Measurements from ENCODE around the gene ZNF653.

ZNF653 gene

GRCh38 chr19:11505504-11506100 is at the start of gene ZNF653:
Gene ZNF653, minus strand, starts transcription at chr19:11505839. Its CDS starts 53 bp downstream, at chr19:11505786.
- Mint-ChIP-seq H3K27me3 (ENCODE audit: low read depth) (no peaks in the 10 kb centered on the region), H3K9me3 (no peaks in the 10 kb centered on the region), H3K36me3 (ENCODE audit: low read depth) (peaks cover 8% of the 10 kb centered on the region), H3K4me3 (peak within 1 kb of the TSS; percentile 88 to 89 (median 89)), H3K4me1 (peaks cover 9% of the 10 kb centered on the region), H3K27ac (peak within 1 kb of the TSS; percentile 89 to 97 (median 95))
- TF ChIP-seq, protein P1, sequence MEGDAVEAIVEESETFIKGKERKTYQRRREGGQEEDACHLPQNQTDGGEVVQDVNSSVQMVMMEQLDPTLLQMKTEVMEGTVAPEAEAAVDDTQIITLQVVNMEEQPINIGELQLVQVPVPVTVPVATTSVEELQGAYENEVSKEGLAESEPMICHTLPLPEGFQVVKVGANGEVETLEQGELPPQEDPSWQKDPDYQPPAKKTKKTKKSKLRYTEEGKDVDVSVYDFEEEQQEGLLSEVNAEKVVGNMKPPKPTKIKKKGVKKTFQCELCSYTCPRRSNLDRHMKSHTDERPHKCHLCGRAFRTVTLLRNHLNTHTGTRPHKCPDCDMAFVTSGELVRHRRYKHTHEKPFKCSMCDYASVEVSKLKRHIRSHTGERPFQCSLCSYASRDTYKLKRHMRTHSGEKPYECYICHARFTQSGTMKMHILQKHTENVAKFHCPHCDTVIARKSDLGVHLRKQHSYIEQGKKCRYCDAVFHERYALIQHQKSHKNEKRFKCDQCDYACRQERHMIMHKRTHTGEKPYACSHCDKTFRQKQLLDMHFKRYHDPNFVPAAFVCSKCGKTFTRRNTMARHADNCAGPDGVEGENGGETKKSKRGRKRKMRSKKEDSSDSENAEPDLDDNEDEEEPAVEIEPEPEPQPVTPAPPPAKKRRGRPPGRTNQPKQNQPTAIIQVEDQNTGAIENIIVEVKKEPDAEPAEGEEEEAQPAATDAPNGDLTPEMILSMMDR (IDR thresholded peaks at IDR 0.05; ENCODE audit: unreplicated experiment in 3 of 3), result no peak

DNA sequence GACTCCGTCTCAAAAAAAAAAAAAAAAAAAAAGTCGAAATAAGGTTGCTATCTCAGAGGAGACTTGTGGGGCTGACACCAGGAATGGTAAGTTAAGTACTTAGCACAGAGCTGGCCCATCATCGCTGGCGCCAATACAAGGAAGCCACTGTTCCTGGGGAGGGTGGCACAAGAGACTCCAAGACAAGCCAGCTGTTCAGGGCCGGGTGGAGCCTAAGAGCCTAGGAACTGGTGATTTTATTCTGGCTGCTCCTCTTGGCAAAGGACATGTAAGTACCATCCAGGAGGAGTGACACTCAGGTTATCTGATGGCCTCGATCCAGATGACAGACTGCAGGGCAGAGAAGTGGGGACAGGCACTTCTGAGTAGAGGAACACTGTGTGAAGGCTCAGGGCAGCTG is 49.6 kb upstream of the ZNF653 start:
- Mint-ChIP-seq H3K4me1 (peaks cover 21% of the 10 kb centered on the region), H3K4me3 (peak overlapping the region; percentile 41 to 80 (median 79)), H3K27ac (no peak overlapping the region), H3K36me3 (ENCODE audit: low read depth) (peaks cover 15% of the 10 kb centered on the region), H3K9me3 (no peaks in the 10 kb centered on the region), H3K27me3 (ENCODE audit: low read depth) (no peaks in the 10 kb centered on the region)
- TF ChIP-seq, protein P1 (IDR thresholded peaks at IDR 0.05; ENCODE audit: unreplicated experiment in 3 of 3), result no peak

GRCh38 chr19:11554160-11554559 is 48.5 kb upstream of the ZNF653 start:
- no peaks in the 10 kb centered on the region for H3K27me3 Mint-ChIP-seq (ENCODE audit: low read depth)
- peaks cover 15% of the 10 kb centered on the region for H3K36me3 Mint-ChIP-seq (ENCODE audit: low read depth)
- TF ChIP-seq, protein P1 (IDR thresholded peaks at IDR 0.05; ENCODE audit: unreplicated experiment in 3 of 3), result no peak
- peak overlapping the region in 1 of 3 experiments; percentile 32 for H3K4me3 Mint-ChIP-seq
- no peak overlapping the region for H3K27ac Mint-ChIP-seq
- H3K9me3 Mint-ChIP-seq, result no peaks in the 10 kb centered on the region
- peaks cover 17% of the 10 kb centered on the region for H3K4me1 Mint-ChIP-seq

DNA sequence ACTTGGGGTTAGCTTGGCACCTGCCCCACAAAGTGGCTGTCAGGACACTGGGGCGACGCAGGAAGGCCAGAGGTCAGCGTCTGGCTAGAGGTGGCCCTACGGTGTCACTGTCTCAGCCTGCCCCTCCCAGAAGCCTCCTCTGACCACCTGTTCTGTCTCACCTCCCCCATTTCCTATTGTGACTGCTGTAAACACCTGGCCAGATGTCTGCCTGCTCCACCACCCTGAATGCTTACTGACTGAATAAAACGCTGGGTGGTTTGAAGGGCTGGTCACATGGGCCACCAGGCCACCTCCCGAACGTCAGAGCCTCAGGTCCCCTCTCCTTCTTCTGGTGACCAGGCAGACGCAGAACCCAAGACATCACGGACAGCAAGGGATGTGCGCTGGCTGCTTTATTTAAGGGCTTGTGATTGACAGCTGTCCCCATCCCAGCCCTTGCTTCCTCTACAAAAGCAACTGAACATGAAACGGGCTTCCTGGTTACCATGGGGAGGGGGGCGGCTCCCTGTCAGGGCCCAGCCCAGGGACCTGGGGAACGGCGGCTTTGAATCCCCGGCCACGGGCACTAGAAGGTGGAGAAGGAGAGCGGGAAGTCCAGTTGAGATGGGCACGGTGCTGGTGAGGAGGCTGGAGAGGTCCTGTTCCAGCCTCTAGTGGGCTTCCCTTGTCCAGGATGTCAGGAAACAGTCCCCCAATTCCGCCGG is 47.2 kb upstream of the ZNF653 start:
- Mint-ChIP-seq H3K9me3 (no peaks in the 10 kb centered on the region), H3K27ac (no peak overlapping the region), H3K27me3 (ENCODE audit: low read depth) (no peaks in the 10 kb centered on the region), H3K4me1 (peaks cover 9% of the 10 kb centered on the region), H3K4me3 (no peak overlapping the region), H3K36me3 (ENCODE audit: low read depth) (peaks cover 15% of the 10 kb centered on the region)
- TF ChIP-seq, protein P1 (IDR thresholded peaks at IDR 0.05; ENCODE audit: unreplicated experiment in 3 of 3), result no peak

GRCh38 chr19:11551603-11552235 is 46.1 kb upstream of the ZNF653 start:
- peaks cover 7% of the 10 kb centered on the region for H3K4me1 Mint-ChIP-seq
- TF ChIP-seq, protein P1 (IDR thresholded peaks at IDR 0.05; ENCODE audit: unreplicated experiment in 3 of 3), result peak in 1 of 3 experiments; percentile 41
- H3K27me3 Mint-ChIP-seq (ENCODE audit: low read depth), result no peaks in the 10 kb centered on the region
- H3K4me3 Mint-ChIP-seq, result no peak overlapping the region
- H3K36me3 Mint-ChIP-seq (ENCODE audit: low read depth), result peaks cover 11% of the 10 kb centered on the region
- no peak overlapping the region for H3K27ac Mint-ChIP-seq
- no peaks in the 10 kb centered on the region for H3K9me3 Mint-ChIP-seq

Data from nephron (organoid).